ENCODE measurements around the gene MELTF. TPM values are rescaled to one million over a fixed set of nuclear protein-coding genes. Genes with fewer than 3 reads are reported as not detected.

MELTF gene
- total and polyA plus RNA-seq, 9 of the 15 experiments (the other 6 are each of a cell fraction or from before 2014, with no cell fraction given), result 0.35 to 10.5 (median 4.5) TPM

GRCh38 chr3:196981657-196982056, 48.0 kb downstream of the MELTF start:
- ChIA-PET CTCF (ENCODE audit: low intra/inter-chr PET ratio) (no interaction called here), POLR2A (no interaction called here)
- in situ Hi-C loops (cut with MboI), result loop anchor here (25.0 kb wide), 1 partner anchor 531 kb away; no protein-coding TSS in a partner anchor
- Histone ChIP-seq H3K27ac (ENCODE audit: extremely low read depth, low read depth, low read length) (no peak overlapping the region), H3K79me2 (ENCODE audit: control insufficient read depth, insufficient read depth, low read length) (no peaks in the 10 kb centered on the region), H3K4me1 (replicated peaks in 1 of 2; ENCODE audit: control insufficient read depth in 2 of 2, insufficient read depth in 2 of 2, low read length in 2 of 2) (peaks cover 8 to 19% of the 10 kb centered on the region in 2 experiments; a peak in 4 of 5 replicates), H3K27me3 (ENCODE audit: control insufficient read depth in 2 of 2, insufficient read depth in 2 of 2, low read length in 2 of 2) (no peaks in the 10 kb centered on the region), H3K9me1 (ENCODE audit: control insufficient read depth, insufficient read depth, low read length) (no peaks in the 10 kb centered on the region), H3K4me3 (no peak overlapping the region), H2AFZ (ENCODE audit: low read depth, low read length) (no peak overlapping the region), H3K9ac (ENCODE audit: insufficient read depth in 1 of 2, low read depth in 2 of 2, low read length in 2 of 2) (no peak overlapping the region), H3K4me2 (ENCODE audit: insufficient read depth, low read length) (no peak overlapping the region), H3K36me3 (ENCODE audit: control insufficient read depth, insufficient read depth, low read length) (no peaks in the 10 kb centered on the region), H3K9me3 (replicated peaks; ENCODE audit: control insufficient read depth, insufficient read depth, low read depth, low read length) (peaks cover 11% of the 10 kb centered on the region), H4K20me1 (replicated peaks; ENCODE audit: control insufficient read depth, insufficient read depth, low read length) (no peaks in the 10 kb centered on the region)
- no TSS peak for BruUV-seq (replicated peaks)
- intact Hi-C loops (cut with micrococcal nuclease), result no loop called here
- FAIRE-seq, result no peak
- ATAC-seq, result no peak
- DNase-seq (ENCODE audit: extremely low read depth in 1 of 4, low spot score in 3 of 4), result no peak
- WGBS (ENCODE audit: insufficient coverage, low coverage, missing lambda C conversion rate), result 87% methylated on average over 13 of the region's 13 CpGs
- TF ChIP-seq RFX7 (CRISPR knock-in tag; IDR thresholded peaks at IDR 0.05), result no peak
- TF ChIP-seq ZNF3 (CRISPR knock-in tag; IDR thresholded peaks at IDR 0.05), result no peak
- no peak for TF ChIP-seq RBM17 (IDR thresholded peaks at IDR 0.05; ENCODE audit: borderline replicate concordance, low read depth, low read length)
- no peak for TF ChIP-seq ZBTB34 (CRISPR knock-in tag; IDR thresholded peaks at IDR 0.05)
- TF ChIP-seq, protein P1, sequence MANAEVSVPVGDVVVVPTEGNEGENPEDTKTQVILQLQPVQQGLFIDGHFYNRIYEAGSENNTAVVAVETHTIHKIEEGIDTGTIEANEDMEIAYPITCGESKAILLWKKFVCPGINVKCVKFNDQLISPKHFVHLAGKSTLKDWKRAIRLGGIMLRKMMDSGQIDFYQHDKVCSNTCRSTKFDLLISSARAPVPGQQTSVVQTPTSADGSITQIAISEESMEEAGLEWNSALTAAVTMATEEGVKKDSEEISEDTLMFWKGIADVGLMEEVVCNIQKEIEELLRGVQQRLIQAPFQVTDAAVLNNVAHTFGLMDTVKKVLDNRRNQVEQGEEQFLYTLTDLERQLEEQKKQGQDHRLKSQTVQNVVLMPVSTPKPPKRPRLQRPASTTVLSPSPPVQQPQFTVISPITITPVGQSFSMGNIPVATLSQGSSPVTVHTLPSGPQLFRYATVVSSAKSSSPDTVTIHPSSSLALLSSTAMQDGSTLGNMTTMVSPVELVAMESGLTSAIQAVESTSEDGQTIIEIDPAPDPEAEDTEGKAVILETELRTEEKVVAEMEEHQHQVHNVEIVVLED (CRISPR knock-in tag; IDR thresholded peaks at IDR 0.05), result no peak
- no peak for TF ChIP-seq SAP30 (IDR thresholded peaks at IDR 0.05; ENCODE audit: borderline replicate concordance, insufficient read depth, low read depth, low read length, poor library complexity, severe bottlenecking)
- no peak for TF ChIP-seq FOXA1 (IDR thresholded peaks at IDR 0.05; ENCODE audit: borderline replicate concordance)
- no peak for TF ChIP-seq ETV6 (IDR thresholded peaks at IDR 0.05; ENCODE audit: borderline replicate concordance in 1 of 2, low read depth in 2 of 2, low read length in 1 of 2)
- no peak for TF ChIP-seq ETV6 (CRISPR knock-in tag; IDR thresholded peaks at IDR 0.05; ENCODE audit: borderline replicate concordance)
- TF ChIP-seq TCFL5 (CRISPR knock-in tag; conservative IDR thresholded peaks at IDR 0.05), result no peak
- TF ChIP-seq ZFP30 (CRISPR knock-in tag; IDR thresholded peaks at IDR 0.05; ENCODE audit: borderline replicate concordance), result no peak
- TF ChIP-seq FOXP1 (CRISPR knock-in tag; IDR thresholded peaks at IDR 0.05), result no peak
- no peak for TF ChIP-seq TARDBP (IDR thresholded peaks at IDR 0.05)

Measured in K562 (cell line).